ENCODE data around the gene SPACA6. TPM values are rescaled to one million over a fixed set of nuclear protein-coding genes. Genes with fewer than 3 reads are reported as not detected.

SPACA6 gene
- total and polyA plus RNA-seq, 4 experiments from 2014 or later: 2.5 to 11.0 (median 6.5) TPM

GRCh38 chr19:51694318-51695085 is 1.4 kb downstream of the SPACA6 start:
- Histone ChIP-seq H3K9me3 (ENCODE audit: control insufficient read depth in 1 of 2, low read length in 2 of 2) (no peaks in the 10 kb centered on the region), H3K27ac (ENCODE audit: low read depth, low read length) (no peak overlapping the region), H3K4me1 (ENCODE audit: insufficient read depth, low read length) (peaks cover 6% of the 10 kb centered on the region), H3K36me3 (ENCODE audit: insufficient read depth, low read length) (no peaks in the 10 kb centered on the region), H3K27me3 (ENCODE audit: insufficient read depth, low read length) (no peaks in the 10 kb centered on the region), H3K4me3 (ENCODE audit: low read length in 2 of 2) (no peak overlapping the region)
- Mint-ChIP-seq H3K4me3 (no peak overlapping the region), H3K4me1 (peaks cover 4 to 20% (median 12%) of the 10 kb centered on the region in 4 donors), H3K9me3 (no peaks in the 10 kb centered on the region), H3K27ac (peak overlapping the region in 4 of 7 donors; percentile 1 to 72 (median 54)), H3K36me3 (peaks cover 5 to 8% of the 10 kb centered on the region in 2 donors), H3K27me3 (no peaks in the 10 kb centered on the region)
- DNase-seq: no peak
- ChIA-PET CTCF (ENCODE audit: partially characterized antibody) (no interaction called here), POLR2A (ENCODE audit: partially characterized antibody) (interaction anchor here (3.1 kb wide), 1 partner anchor 9 kb away, joined by 14 read pairs; no protein-coding TSS in a partner anchor)
- intact Hi-C loops (cut with micrococcal nuclease): no loop called here

DNA sequence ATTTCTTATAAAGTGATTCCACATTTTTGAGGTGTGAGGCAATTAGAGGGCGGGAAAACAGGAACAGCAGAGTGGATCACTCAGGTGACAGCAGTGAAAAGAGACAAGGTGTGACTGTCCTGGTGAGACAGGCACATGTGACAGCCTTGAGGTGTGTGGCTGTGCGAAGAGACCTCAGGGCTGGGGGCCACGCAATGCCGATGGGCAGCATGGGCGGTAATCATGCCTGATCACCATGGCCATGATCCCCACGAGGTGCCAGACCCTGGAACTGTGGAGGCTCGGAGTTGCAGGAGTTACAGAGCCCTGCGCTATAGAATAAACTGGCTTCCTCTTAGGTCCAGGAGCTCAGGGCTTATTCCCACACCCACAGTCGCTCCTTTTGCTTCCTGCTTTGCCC is 2.0 kb downstream of the SPACA6 start:
- DNase-seq: no peak
- Mint-ChIP-seq H3K27ac (peak overlapping the region in 1 of 7 donors; percentile 60), H3K27me3 (no peaks in the 10 kb centered on the region), H3K9me3 (no peaks in the 10 kb centered on the region), H3K4me3 (no peak overlapping the region), H3K4me1 (peaks cover 4 to 17% (median 11%) of the 10 kb centered on the region in 4 donors), H3K36me3 (peaks cover 5 to 8% of the 10 kb centered on the region in 2 donors)
- H3K9me3 ChIP-seq (ENCODE audit: control insufficient read depth in 1 of 2, low read length in 2 of 2): no peaks in the 10 kb centered on the region
- no peak overlapping the region for H3K27ac ChIP-seq (ENCODE audit: low read depth, low read length)
- intact Hi-C loops (cut with micrococcal nuclease): no loop called here
- no peaks in the 10 kb centered on the region for H3K27me3 ChIP-seq (ENCODE audit: insufficient read depth, low read length)
- H3K36me3 ChIP-seq (ENCODE audit: insufficient read depth, low read length): no peaks in the 10 kb centered on the region
- POLR2A ChIA-PET (ENCODE audit: partially characterized antibody): interaction anchor here (3.1 kb wide), 1 partner anchor 9 kb away, joined by 14 read pairs; no protein-coding TSS in a partner anchor
- peaks cover 6% of the 10 kb centered on the region for H3K4me1 ChIP-seq (ENCODE audit: insufficient read depth, low read length)
- no peak overlapping the region for H3K4me3 ChIP-seq (ENCODE audit: low read length in 2 of 2)
- CTCF ChIA-PET (ENCODE audit: partially characterized antibody): no interaction called here

- no peaks in the 10 kb centered on the region for H3K9me3 Mint-ChIP-seq
- no peaks in the 10 kb centered on the region for H3K27me3 Mint-ChIP-seq
- intact Hi-C loops (cut with micrococcal nuclease): no loop called here
- no peak overlapping the region for H3K27ac ChIP-seq (ENCODE audit: low read depth, low read length)
- peak overlapping the region in 1 of 7 donors; percentile 63 for H3K27ac Mint-ChIP-seq
- no peaks in the 10 kb centered on the region for H3K27me3 ChIP-seq (ENCODE audit: insufficient read depth, low read length)
- ChIA-PET POLR2A (ENCODE audit: partially characterized antibody) (interaction anchor here (3.1 kb wide), 1 partner anchor 8 kb away, joined by 14 read pairs; no protein-coding TSS in a partner anchor), CTCF (ENCODE audit: partially characterized antibody) (no interaction called here)
- peaks cover 6% of the 10 kb centered on the region for H3K4me1 ChIP-seq (ENCODE audit: insufficient read depth, low read length)
- no peak overlapping the region for H3K4me3 ChIP-seq (ENCODE audit: low read length in 2 of 2)
- no peak overlapping the region for H3K4me3 Mint-ChIP-seq
- peaks cover 2 to 8% of the 10 kb centered on the region in 2 donors for H3K36me3 Mint-ChIP-seq
- H3K4me1 Mint-ChIP-seq: peaks cover 4 to 15% (median 9%) of the 10 kb centered on the region in 4 donors
- DNase-seq: no peak
- no peaks in the 10 kb centered on the region for H3K36me3 ChIP-seq (ENCODE audit: insufficient read depth, low read length)
- H3K9me3 ChIP-seq (ENCODE audit: control insufficient read depth in 1 of 2, low read length in 2 of 2): no peaks in the 10 kb centered on the region
These were observed 2.7 kb downstream of the SPACA6 start for GRCh38 chr19:51695702-51696315.

- POLR2A ChIA-PET (ENCODE audit: partially characterized antibody): no interaction called here
- Histone ChIP-seq H3K4me1 (ENCODE audit: insufficient read depth, low read length) (no peaks in the 10 kb centered on the region), H3K36me3 (ENCODE audit: insufficient read depth, low read length) (no peaks in the 10 kb centered on the region), H3K27me3 (ENCODE audit: insufficient read depth, low read length) (no peaks in the 10 kb centered on the region), H3K4me3 (ENCODE audit: low read length in 2 of 2) (no peak overlapping the region), H3K9me3 (ENCODE audit: control insufficient read depth in 1 of 2, low read length in 2 of 2) (no peaks in the 10 kb centered on the region), H3K27ac (ENCODE audit: low read depth, low read length) (no peak overlapping the region)
- peaks cover 2 to 12% (median 7%) of the 10 kb centered on the region in 4 donors for H3K4me1 Mint-ChIP-seq
- H3K4me3 Mint-ChIP-seq: no peak overlapping the region
- intact Hi-C loops (cut with micrococcal nuclease): no loop called here
- CTCF ChIA-PET (ENCODE audit: partially characterized antibody): no interaction called here
- H3K9me3 Mint-ChIP-seq: no peaks in the 10 kb centered on the region
- no peak for DNase-seq
- no peak overlapping the region for H3K27ac Mint-ChIP-seq
- peaks cover 2 to 8% of the 10 kb centered on the region in 2 donors for H3K36me3 Mint-ChIP-seq
- no peaks in the 10 kb centered on the region for H3K27me3 Mint-ChIP-seq
These were observed 3.5 kb downstream of the SPACA6 start for GRCh38 chr19:51696606-51697005.

GRCh38 chr19:51697169-51697776 is 4.1 kb downstream of the SPACA6 start:
- Histone ChIP-seq H3K9me3 (ENCODE audit: control insufficient read depth in 1 of 2, low read length in 2 of 2) (no peaks in the 10 kb centered on the region), H3K27me3 (ENCODE audit: insufficient read depth, low read length) (no peaks in the 10 kb centered on the region), H3K36me3 (ENCODE audit: insufficient read depth, low read length) (no peaks in the 10 kb centered on the region), H3K4me3 (ENCODE audit: low read length in 2 of 2) (no peak overlapping the region), H3K27ac (ENCODE audit: low read depth, low read length) (no peak overlapping the region), H3K4me1 (ENCODE audit: insufficient read depth, low read length) (peaks cover 2% of the 10 kb centered on the region)
- POLR2A ChIA-PET (ENCODE audit: partially characterized antibody): no interaction called here
- H3K27me3 Mint-ChIP-seq: no peaks in the 10 kb centered on the region
- H3K9me3 Mint-ChIP-seq: no peaks in the 10 kb centered on the region
- no peak overlapping the region for H3K27ac Mint-ChIP-seq
- intact Hi-C loops (cut with micrococcal nuclease): no loop called here
- peaks cover 2 to 8% of the 10 kb centered on the region in 2 donors for H3K36me3 Mint-ChIP-seq
- CTCF ChIA-PET (ENCODE audit: partially characterized antibody): no interaction called here
- no peak for DNase-seq
- H3K4me1 Mint-ChIP-seq: peaks cover 2 to 15% (median 6%) of the 10 kb centered on the region in 4 donors
- no peak overlapping the region for H3K4me3 Mint-ChIP-seq

DNA sequence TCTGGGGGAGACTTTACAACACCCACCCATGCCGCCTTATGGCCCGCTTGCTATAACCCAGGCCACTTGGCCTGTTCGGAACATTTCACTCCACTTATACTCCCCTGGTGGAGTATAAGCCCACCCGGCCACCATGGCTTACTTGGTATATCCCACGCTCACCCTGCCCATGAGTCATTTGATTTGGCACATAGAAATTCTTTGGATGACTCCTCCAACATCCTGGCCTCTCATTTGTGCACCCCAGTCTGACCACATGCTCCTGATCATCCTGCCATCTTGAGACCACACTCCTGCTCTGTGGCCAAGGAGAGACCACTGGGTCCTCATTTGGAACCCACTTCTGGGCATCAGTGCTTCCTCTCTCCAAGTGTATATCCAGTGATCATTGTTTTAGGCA is 5.2 kb downstream of the SPACA6 start:
- POLR2A ChIA-PET (ENCODE audit: partially characterized antibody): interaction anchor here (0.7 kb wide), 1 partner anchor 1140 kb away, joined by 3 read pairs; no protein-coding TSS in a partner anchor
- no peaks in the 10 kb centered on the region for H3K27me3 ChIP-seq (ENCODE audit: insufficient read depth, low read length)
- no peak overlapping the region for H3K4me3 ChIP-seq (ENCODE audit: low read length in 2 of 2)
- H3K27ac Mint-ChIP-seq: no peak overlapping the region
- intact Hi-C loops (cut with micrococcal nuclease): no loop called here
- H3K4me1 ChIP-seq (ENCODE audit: insufficient read depth, low read length): peaks cover 12% of the 10 kb centered on the region
- peaks cover 5 to 8% of the 10 kb centered on the region in 2 donors for H3K36me3 Mint-ChIP-seq
- H3K4me3 Mint-ChIP-seq: no peak overlapping the region
- H3K9me3 Mint-ChIP-seq: no peaks in the 10 kb centered on the region
- CTCF ChIA-PET (ENCODE audit: partially characterized antibody): interaction anchor here (1.1 kb wide), 1 partner anchor 41 kb away, joined by 3 read pairs; no protein-coding TSS in a partner anchor
- H3K27ac ChIP-seq (ENCODE audit: low read depth, low read length): no peak overlapping the region
- H3K27me3 Mint-ChIP-seq: no peaks in the 10 kb centered on the region
- H3K4me1 Mint-ChIP-seq: peaks cover 9 to 21% (median 11%) of the 10 kb centered on the region in 4 donors
- H3K36me3 ChIP-seq (ENCODE audit: insufficient read depth, low read length): no peaks in the 10 kb centered on the region
- DNase-seq: no peak
- no peaks in the 10 kb centered on the region for H3K9me3 ChIP-seq (ENCODE audit: control insufficient read depth in 1 of 2, low read length in 2 of 2)

DNA sequence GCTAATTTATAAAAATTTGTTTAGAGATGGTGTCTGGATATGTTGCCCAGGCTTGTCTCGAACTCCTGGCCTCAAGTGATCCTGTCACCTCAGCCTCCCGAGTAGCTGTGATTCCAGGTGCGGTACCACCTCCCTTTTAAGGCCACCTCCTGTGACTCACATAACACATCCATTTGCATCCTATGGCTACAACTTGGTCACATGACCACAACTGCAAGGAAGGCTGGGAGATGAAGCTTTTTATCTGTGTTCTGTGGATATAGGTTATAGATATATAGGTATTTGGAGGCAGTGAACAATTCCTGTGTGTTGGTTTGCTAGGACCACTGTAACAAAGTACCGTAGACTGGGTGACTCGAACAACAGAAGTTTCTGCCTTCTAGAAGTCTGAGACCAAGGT is 6.0 kb downstream of the SPACA6 start:
- peaks cover 10 to 27% (median 15%) of the 10 kb centered on the region in 4 donors for H3K4me1 Mint-ChIP-seq
- no peaks in the 10 kb centered on the region for H3K9me3 ChIP-seq (ENCODE audit: control insufficient read depth in 1 of 2, low read length in 2 of 2)
- no peak overlapping the region for H3K4me3 ChIP-seq (ENCODE audit: low read length in 2 of 2)
- intact Hi-C loops (cut with micrococcal nuclease): no loop called here
- CTCF ChIA-PET (ENCODE audit: partially characterized antibody): interaction anchor here (1.1 kb wide), 1 partner anchor 42 kb away, joined by 3 read pairs; no protein-coding TSS in a partner anchor
- H3K36me3 ChIP-seq (ENCODE audit: insufficient read depth, low read length): no peaks in the 10 kb centered on the region
- no peak overlapping the region for H3K27ac ChIP-seq (ENCODE audit: low read depth, low read length)
- H3K4me1 ChIP-seq (ENCODE audit: insufficient read depth, low read length): peaks cover 16% of the 10 kb centered on the region
- no peak overlapping the region for H3K4me3 Mint-ChIP-seq
- no peaks in the 10 kb centered on the region for H3K27me3 ChIP-seq (ENCODE audit: insufficient read depth, low read length)
- H3K27me3 Mint-ChIP-seq: no peaks in the 10 kb centered on the region
- POLR2A ChIA-PET (ENCODE audit: partially characterized antibody): no interaction called here
- H3K9me3 Mint-ChIP-seq: no peaks in the 10 kb centered on the region
- peaks cover 5 to 8% of the 10 kb centered on the region in 2 donors for H3K36me3 Mint-ChIP-seq
- DNase-seq: no peak
- H3K27ac Mint-ChIP-seq: no peak overlapping the region
